CD4-positive, alpha-beta T cell treated with Interleukin-15 for 4 hours (primary cell): ENCODE measurements around the gene FBXO11.

Source experiments
- DNase-seq: peaks from one replicate; pipeline ENCODE4 v3.0.0-alpha.2; 2020; ENCODE audit warnings: low spot score

The FBXO11 gene

DNA sequence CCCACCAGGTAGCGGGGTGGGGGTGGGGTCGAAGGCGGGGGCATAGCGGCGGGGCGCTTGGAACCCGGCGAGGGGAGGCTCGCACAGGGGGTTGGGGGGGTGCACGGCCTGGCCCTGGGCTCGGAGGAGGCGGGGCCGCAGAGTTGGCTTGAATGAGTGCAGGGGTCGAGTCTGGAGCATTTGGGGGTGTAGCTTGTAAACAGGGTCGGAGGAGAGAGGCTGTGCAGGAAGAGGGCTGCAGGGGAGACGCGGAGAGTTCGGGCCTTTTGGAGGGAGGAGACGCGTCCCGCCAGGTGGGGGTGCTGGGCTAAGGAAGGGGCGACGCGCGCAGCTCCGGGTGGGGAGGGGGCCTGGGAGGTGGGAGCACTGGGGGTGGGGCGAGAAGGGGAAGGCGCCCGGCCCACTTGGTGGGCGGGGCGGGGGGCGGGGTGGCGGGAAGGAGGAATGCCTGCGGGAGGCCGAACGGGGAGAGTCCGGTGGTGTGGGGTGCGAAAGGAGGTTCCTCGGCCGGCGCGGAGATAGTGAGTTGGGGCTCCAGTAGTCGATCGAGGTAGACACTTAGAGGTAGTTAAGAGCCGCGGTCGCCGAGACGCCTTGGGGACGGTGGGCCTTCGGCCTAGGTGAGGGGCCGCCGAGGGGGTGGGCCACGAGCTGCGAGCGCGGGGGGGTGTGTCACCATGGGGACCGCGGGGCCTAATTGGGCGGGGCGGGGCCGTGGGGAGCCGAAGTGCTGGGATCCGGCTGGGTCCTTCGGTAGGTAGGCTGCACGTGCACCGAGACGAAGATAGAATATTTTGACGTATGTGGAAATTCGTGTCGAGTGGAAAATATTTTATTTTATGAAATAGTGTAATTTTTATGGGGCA lies 122.6 kb downstream of the FBXO11 start:
- DNase-seq, result peak; percentile 58

DNA sequence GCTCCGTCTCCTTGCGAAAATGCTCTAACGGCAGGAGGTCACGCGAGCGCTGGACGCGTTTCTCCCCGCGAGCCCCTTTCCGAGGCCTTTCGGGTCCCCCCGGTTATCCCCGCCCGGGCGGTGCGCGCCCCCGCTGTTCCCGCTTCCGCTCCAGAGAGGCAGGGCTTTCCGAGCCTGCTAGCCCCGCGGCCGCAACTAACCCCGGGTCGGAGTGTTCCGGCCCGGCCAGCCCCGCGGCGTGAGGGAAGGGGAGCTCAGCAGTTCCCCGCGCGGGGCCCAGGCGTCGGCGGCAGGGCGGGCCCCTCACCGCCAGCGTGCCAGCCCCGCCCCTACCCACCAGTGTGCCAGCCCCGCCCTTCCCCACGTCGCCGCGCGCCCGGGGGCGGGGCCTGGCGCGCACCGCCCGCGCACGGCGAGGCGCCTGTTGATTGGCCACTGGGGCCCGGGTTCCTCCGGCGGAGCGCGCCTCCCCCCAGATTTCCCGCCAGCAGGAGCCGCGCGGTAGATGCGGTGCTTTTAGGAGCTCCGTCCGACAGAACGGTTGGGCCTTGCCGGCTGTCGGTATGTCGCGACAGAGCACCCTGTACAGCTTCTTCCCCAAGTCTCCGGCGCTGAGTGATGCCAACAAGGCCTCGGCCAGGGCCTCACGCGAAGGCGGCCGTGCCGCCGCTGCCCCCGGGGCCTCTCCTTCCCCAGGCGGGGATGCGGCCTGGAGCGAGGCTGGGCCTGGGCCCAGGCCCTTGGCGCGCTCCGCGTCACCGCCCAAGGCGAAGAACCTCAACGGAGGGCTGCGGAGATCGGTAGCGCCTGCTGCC lies 123.4 kb downstream of the FBXO11 start, which contains the start of gene MSH6:
MSH6 (plus strand) TSS at position 475 of the 815 bp plus-strand sequence; CDS start at position 564, 89 bp downstream.
- DNase-seq, result peak; percentile 87

GRCh38 chr2:47782381-47782670 lies 124.0 kb downstream of the FBXO11 start:
- DNase-seq, result no peak

DNA sequence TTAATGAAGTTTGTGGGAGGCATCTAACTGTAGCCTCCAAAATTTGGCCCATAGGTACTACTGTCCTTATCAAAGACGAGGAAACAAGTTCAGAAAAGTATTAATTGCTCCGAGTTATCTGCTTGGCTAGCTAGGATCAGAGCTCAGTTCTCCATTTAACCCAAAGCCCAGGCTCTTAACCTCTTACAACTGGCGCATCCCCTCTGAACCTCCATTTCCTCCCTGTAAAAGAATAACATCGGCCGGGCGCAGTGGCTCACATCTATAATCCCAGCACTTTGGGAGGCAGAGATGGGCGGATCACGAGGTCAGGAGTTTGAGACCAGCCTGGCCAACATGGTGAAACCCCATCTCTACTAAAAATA lies 126.9 kb downstream of the FBXO11 start:
- DNase-seq, result no peak

DNA sequence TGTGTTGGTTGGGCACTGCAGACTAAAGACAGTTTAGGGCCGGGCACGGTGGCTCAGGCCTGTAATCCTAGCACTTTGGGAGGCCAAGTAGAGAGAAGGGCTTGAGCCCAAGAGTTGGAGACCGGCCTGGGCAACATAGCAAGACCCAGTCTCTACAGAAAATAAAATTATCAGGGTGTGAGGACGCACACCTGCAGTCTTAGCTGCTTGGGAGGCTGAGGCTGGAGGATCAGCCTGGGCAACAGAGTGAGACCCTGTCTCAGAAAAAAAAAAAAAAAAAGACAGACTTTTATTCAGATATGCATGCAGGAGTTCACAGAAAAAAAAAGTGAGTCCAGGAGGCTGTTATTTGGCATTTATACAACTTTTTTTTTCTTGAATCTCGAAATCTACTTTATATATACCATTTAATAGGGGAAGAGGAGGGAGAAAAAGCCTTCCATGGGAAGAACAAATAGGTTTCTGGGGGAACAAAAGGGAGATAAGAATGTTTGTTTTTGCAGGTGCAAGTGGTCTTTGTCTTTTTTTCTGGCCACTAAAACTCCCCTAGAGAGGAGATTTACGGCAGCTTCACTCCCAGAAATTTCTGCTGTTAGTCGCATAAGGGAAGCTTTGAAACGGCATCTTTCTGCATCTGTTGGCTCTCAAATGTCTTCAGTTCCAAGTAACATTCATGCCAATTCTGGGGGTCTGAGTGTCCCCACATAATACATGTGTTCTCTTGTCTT lies 127.4 kb downstream of the FBXO11 start:
- no peak for DNase-seq

DNA sequence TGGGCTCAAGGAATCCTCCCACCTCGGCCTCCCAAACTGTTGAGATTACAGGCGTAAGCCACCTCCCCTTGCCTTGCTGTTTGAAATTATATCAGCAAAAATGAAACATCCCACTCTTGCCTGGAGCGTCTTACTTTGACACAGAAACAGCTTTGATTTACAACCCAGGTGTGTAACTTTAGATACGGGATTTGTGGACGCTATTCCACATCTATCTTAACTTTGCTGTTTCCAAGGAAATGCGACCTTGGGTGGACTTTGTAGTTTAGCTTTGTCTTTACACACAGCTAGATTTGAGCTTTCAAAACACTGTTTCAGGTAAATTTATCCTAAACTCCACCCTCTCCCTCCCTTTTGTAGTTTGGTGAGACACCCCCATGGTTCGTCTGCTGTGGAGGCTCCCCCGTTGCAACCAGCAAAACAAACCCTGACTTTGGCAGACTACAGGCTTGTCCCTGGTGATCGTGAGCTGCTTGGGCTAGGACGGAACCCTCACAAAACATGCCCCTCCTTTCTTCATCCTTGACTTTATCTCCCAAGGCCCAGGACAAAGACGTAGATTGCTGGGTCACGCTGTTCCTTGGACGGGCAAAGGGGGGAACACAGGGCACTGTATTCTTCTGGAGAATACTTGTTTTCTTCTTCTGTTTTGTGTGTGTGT lies 128.9 kb downstream of the FBXO11 start:
- no peak for DNase-seq

GRCh38 chr2:47774567-47774966 lies 131.7 kb downstream of the FBXO11 start:
- DNase-seq, result no peak

DNA sequence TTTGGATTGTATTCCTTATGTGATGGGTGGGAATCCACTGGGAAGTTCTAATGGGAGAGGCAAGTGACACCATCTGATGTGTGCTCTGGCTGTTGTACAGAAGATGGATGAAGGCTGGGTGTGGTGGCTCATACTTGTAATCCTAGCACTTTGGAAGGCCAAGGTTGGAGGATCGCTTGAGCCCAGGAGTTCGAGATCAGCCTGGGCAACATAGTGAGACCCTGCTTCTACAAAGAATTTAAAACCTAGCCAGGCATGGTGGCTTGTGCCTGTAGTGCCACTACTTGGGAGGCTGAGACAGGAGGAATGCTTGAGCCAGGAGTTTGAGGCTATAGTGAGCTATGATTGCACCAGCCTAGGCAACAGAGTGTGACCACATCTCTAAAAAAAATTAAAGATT lies 134.0 kb downstream of the FBXO11 start:
- DNase-seq, result no peak

DNA sequence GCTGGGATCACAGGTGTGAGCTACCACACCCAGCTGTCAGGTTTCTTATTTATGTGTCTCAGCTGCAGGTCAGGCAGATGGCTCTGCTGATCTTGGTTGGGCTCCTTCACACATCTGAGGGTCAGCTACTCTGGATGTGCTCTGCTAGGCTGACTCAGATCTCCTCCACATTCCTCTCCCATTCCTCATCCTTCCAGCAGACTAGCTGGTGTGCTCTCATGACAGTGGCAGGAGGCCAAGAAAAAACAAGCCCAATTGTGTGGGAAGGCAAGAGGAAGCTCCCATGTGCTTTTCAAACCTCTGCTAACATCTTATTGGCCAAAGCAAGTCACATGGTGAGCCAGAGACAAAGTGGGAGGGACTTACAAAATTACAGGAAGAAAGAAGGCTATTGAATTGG lies 135.1 kb downstream of the FBXO11 start:
- DNase-seq, result no peak

DNA sequence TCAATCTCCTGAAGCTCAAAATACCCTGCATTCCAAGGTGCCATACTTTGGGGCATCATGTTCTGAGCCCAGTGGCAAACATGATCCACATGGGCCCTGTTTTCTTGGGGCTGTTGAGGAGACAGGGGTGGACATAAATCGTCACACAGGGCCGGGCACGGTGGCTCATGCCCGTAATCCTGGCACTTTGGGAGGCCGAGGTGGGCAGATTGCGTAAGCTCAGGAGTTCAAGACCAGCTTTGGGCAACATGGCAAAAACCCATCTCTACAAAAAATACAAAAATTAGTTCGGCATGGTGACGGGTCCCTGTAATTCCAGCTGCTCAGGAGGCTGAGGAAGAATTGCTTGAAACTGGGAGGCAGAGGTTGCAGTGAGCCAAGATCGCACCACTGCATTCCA lies 137.0 kb downstream of the FBXO11 start:
- no peak for DNase-seq

DNA sequence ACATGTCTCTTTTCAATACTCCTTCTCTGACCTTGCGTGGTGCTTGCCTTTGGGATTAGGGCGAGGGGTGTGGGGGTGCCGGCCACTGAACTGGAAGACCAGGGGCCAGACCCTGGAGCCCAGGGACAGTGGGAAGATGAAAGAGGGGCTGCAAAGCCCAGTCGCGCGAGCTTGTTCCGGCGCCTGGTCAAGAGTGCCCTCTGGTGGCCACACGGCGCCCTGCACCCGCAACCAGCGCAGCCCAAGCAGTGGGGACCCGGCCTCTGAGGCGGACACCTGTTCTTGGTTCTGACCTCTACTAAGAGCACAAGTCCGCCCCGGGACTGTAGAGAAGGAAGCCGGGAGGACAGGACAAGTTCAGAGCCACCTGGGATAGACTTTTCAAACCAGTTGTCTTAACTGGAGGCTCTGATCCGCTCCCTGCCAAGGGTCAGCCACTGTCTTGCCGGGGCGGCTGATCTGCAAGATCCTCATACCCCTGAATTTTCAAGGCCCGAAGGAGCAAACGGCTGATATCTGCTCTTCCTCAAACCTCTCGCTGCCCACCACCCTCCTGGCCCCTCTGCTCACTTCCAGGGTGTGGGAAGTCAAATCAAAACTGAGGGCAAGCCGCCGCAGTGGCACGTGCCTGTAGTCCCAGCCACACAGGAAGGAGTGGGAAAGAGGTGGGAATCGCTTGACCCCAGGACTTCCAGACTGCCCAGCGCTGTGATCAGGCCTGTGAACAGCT lies 138.3 kb downstream of the FBXO11 start:
- DNase-seq, result peak; percentile 69

GRCh38 chr2:47767497-47767844 lies 138.8 kb downstream of the FBXO11 start:
- DNase-seq, result no peak

GRCh38 chr2:47751856-47752414 lies 154.4 kb downstream of the FBXO11 start:
- no peak for DNase-seq

- no peak for DNase-seq
Measured at GRCh38 chr2:47747878-47748277, 158.4 kb downstream of the FBXO11 start.

GRCh38 chr2:47744074-47744473 lies 162.2 kb downstream of the FBXO11 start:
- DNase-seq, result no peak

- no peak for DNase-seq
Measured at GRCh38 chr2:47741637-47742036, 164.7 kb downstream of the FBXO11 start.

GRCh38 chr2:47741101-47741500 lies 165.2 kb downstream of the FBXO11 start:
- no peak for DNase-seq
